Breast epithelium (tissue), 4 donors: Measurements from ENCODE around the gene CCDC85C. TPM values are rescaled to one million over a fixed set of nuclear protein-coding genes. Genes with fewer than 3 reads are reported as not detected.
A peak's percentile ranks its signal among the peaks of the same experiment; 100 is the strongest.

Experiments used
- DNase-seq, 2 donors: peaks; one replicate each; pipeline ENCODE4 v3.0.0-alpha.2; 2019; ENCODE audit warnings: low spot score in 2 of 2
- H3K27ac ChIP-seq, 2 donors: fragments of 200-600 bp; sonication (generic) in 1 of 2; one replicate each; pipeline ENCODE4 v1.5.1; 2016 to 2019; ENCODE audit warnings: mild to moderate bottlenecking in 1 of 2
- H3K27me3 ChIP-seq, 2 donors: fragments of 200-600 bp; sonication (generic) in 1 of 2; one replicate each; pipeline versions ENCODE4 v1.5.1 to v1.6.0; 2017 to 2019; ENCODE audit warnings: control low read depth in 1 of 2, mild to moderate bottlenecking in 1 of 2
- H3K36me3 ChIP-seq: fragments of 200-600 bp; one replicate; pipeline ENCODE4 v1.5.1; 2019
- H3K4me1 ChIP-seq, 2 donors: fragments of 200-600 bp; sonication (generic); one replicate each; pipeline ENCODE4 v1.5.1; 2016 to 2019; ENCODE audit warnings: control low read depth in 1 of 2
- H3K4me3 ChIP-seq, 3 donors: fragments of 200-600 bp; sonication (generic); 1 replicate in 2 of 3; 2 replicates in 1 of 3; pipeline ENCODE4 v1.5.1; 2016 to 2019; ENCODE audit warnings: mild to moderate bottlenecking in 3 of 3, moderate library complexity in 2 of 3
- H3K9me3 ChIP-seq, 2 donors: fragments of 200-600 bp; sonication (generic) in 1 of 2; one replicate each; pipeline ENCODE4 v1.5.1; 2016 to 2019; ENCODE audit warnings: control low read depth in 1 of 2
- POLR2A ChIP-seq: fragments of 450-650 bp; IDR thresholded peaks from one replicate; pipeline ENCODE4 v1.6.1; 2016; ENCODE audit warnings: antibody characterized with exemption, mild to moderate bottlenecking, moderate library complexity
- POLR2AphosphoS5 ChIP-seq, 3 donors: sonication (generic); formaldehyde crosslinking; IDR thresholded peaks; one replicate each; pipeline ENCODE4 v1.6.1; 2017; ENCODE audit warnings: antibody characterized with exemption in 3 of 3
- intact Hi-C: fragments of 100-400 bp; cut with DNase I; formaldehyde crosslinking; loops from one replicate; pipeline ENCODE4 v1.15.1; 2023; ENCODE audit warnings: low total_unique reads
- total RNA-seq, 3 donors: library from RNA; depleted of rRNA; stranded (reverse); fragments of >200 nt; gene quantifications; one replicate each; pipeline ENCODE4 v1.1.0, GENCODE V29; 2016
- TF ChIP-seq, protein P1 (sequence below), 3 donors: fragments of 450-650 bp; IDR thresholded peaks; one replicate each; pipeline ENCODE4 v1.5.1; 2016 to 2017; ENCODE audit warnings: antibody characterized with exemption in 3 of 3, mild to moderate bottlenecking in 3 of 3, moderate library complexity in 3 of 3

Gene CCDC85C
- total RNA-seq, 3 donors from 2014 or later = 1.3 to 8.3 (median 4.3) TPM

DNA sequence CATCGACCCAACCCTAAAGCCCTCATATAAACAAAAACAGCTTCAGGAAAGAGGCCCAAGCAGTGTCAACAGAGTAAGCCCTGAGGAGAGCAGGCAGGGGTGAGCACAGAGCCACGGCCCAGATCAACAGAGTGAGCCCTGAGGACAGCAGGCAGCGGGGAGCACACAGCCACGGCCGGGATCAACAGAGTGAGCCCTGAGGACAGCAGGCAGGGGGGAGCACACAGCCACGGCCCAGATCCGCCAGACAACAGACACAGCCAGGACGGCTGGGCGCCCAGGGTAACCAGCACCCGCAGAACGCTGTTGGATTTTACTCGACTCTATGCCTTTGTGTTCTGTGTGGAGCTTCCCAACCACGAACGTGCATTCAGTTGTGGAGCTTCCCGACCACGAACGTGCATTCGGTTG is 15.0 kb downstream of the CCDC85C start:
- no peaks in the 10 kb centered on the region for H3K27me3 ChIP-seq
- TF ChIP-seq POLR2AphosphoS5 (IDR thresholded peaks at IDR 0.05) (no peak), POLR2A (no peak)
- TF ChIP-seq, protein P1, sequence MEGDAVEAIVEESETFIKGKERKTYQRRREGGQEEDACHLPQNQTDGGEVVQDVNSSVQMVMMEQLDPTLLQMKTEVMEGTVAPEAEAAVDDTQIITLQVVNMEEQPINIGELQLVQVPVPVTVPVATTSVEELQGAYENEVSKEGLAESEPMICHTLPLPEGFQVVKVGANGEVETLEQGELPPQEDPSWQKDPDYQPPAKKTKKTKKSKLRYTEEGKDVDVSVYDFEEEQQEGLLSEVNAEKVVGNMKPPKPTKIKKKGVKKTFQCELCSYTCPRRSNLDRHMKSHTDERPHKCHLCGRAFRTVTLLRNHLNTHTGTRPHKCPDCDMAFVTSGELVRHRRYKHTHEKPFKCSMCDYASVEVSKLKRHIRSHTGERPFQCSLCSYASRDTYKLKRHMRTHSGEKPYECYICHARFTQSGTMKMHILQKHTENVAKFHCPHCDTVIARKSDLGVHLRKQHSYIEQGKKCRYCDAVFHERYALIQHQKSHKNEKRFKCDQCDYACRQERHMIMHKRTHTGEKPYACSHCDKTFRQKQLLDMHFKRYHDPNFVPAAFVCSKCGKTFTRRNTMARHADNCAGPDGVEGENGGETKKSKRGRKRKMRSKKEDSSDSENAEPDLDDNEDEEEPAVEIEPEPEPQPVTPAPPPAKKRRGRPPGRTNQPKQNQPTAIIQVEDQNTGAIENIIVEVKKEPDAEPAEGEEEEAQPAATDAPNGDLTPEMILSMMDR (IDR thresholded peaks at IDR 0.05) = no peak
- no peak for DNase-seq
- H3K4me3 ChIP-seq = no peak overlapping the region
- H3K9me3 ChIP-seq = no peaks in the 10 kb centered on the region
- intact Hi-C loops = no loop called here
- no peaks in the 10 kb centered on the region for H3K36me3 ChIP-seq
- peaks cover 0 to 7% of the 10 kb centered on the region in 2 donors for H3K4me1 ChIP-seq
- H3K27ac ChIP-seq = peak overlapping the region; percentile 66 to 70

DNA sequence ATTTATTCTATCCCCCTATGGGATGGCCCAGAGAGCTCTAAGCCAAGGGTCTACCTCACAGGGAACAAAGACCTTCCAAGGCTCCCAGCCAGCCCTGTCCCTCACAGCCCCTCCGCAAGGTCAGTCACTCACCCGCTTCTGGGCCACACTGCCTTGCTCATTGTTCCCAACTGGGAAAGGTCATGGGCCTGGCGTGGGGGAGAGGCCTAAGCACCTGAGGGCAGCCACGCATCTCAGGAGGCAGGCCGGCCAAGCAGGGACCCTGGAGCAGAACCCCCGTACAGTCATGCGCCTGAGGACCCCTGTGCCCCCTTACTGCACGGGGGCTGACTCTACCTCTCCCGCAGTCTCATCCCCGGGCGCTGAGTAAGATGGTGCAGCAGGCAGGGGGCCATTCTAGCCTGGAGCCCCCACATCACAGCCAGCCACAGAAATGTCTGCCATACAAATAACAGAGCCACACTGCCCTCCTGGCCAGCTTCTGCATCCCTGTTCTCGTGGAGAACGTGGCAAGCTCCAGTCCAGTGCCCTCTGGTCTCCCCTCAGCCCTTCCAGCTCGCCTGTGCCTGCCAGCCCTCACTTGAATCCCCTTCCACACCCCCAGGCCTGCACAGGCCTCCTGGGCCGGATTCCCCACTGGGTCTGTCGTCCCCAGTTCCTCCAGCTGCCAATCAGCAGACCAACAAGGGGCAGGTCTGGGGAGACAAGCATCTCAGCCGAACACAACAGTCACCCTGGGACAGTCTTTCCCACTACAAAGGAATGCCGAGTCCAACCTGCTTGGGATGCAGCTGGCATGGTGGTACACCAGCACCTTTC is 16.3 kb downstream of the CCDC85C start:
- no peak overlapping the region for H3K27ac ChIP-seq
- H3K27me3 ChIP-seq = no peaks in the 10 kb centered on the region

DNA sequence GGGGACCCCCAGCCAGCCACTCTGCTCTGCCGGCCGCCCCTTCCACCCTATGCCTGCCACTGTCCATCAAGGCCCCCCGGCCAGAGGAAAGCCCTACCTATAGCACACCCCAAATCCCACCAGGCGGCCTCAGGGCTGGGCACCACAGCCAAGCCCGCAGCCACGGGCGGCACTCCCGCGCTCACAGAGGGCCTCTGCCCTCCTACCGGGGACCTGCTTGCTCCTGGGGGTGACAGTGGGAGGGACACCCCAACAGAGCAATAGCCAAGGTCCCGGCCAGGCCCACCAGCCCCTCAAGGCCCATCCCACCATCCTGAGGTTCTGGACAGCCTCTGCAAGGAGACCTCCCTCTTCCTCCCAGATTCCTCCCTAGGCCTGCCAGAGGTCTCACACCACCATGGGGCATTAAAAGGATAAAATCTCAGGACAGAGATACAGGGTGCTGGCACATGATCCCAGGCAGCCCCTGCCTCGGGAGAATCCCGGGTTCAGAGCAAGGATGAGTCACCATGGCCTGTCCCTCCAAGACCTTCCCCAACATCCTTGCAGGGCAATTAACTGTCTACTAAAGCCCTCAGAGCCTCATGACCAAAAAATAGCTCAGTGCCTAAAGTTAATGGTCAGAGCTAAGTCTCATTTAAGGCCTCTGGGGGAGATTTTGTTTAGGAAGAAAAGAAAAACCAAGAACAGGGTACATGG is 17.1 kb downstream of the CCDC85C start:
- intact Hi-C loops = no loop called here
- Histone ChIP-seq H3K9me3 (no peaks in the 10 kb centered on the region), H3K27ac (no peak overlapping the region), H3K27me3 (no peaks in the 10 kb centered on the region), H3K4me1 (peaks cover 0 to 7% of the 10 kb centered on the region in 2 donors), H3K36me3 (no peaks in the 10 kb centered on the region), H3K4me3 (no peak overlapping the region)
- DNase-seq = no peak
- TF ChIP-seq POLR2A = no peak
- TF ChIP-seq POLR2AphosphoS5 (IDR thresholded peaks at IDR 0.05) = no peak
- TF ChIP-seq, protein P1 (IDR thresholded peaks at IDR 0.05) = no peak

More for the DNA sequence above, 16.3 kb downstream of the CCDC85C start:
- TF ChIP-seq, protein P1 (IDR thresholded peaks at IDR 0.05) = no peak
- no peak for TF ChIP-seq POLR2AphosphoS5 (IDR thresholded peaks at IDR 0.05)
- no peak for TF ChIP-seq POLR2A
- Histone ChIP-seq H3K9me3 (no peaks in the 10 kb centered on the region), H3K36me3 (no peaks in the 10 kb centered on the region), H3K4me3 (no peak overlapping the region), H3K4me1 (peaks cover 0 to 7% of the 10 kb centered on the region in 2 donors)
- DNase-seq = no peak
- intact Hi-C loops = no loop called here

DNA sequence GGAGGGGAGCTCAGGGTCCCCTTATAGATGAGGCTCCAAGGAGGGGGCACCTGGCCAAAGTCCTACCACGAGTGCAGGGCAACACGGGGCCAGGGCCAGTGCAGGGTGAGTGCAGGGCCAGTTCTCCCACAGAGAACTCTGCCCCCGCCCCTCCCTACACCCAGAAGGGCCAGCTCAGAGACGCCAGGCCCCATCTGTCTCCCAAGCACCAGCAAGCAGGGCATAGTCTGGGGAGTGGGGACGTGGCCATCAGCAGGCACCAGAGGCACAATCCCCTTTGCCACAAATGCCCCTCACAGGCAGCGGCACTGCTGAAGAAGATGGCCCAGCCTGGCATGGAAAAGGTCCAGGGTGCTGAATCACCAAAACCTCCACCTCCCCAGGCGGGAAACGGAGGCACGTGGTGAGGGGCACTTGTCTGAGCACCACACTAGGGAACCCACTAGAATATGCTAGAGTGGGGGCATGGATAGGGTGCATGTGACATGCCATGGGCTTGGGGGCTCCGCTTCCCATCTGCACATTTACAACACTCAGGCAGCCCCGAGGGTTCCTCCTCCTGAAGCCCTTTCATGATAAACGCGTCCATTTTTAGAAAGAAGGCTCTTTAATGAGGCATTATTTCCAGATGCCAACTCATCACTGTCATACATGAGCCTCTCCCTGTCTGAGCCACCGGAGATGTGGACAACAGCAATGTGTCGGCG is 17.8 kb downstream of the CCDC85C start:
- Histone ChIP-seq H3K36me3 (no peaks in the 10 kb centered on the region), H3K27me3 (no peaks in the 10 kb centered on the region), H3K9me3 (no peaks in the 10 kb centered on the region), H3K4me1 (peaks cover 0 to 7% of the 10 kb centered on the region in 2 donors), H3K27ac (no peak overlapping the region), H3K4me3 (no peak overlapping the region)
- intact Hi-C loops = no loop called here
- DNase-seq = no peak
- TF ChIP-seq POLR2AphosphoS5 (IDR thresholded peaks at IDR 0.05) (no peak), POLR2A (no peak)
- TF ChIP-seq, protein P1 (IDR thresholded peaks at IDR 0.05) = no peak
